Kidney (tissue), 14 donors: Measurements from ENCODE around the gene POLD1. TPM values are rescaled to one million over a fixed set of nuclear protein-coding genes. Genes with fewer than 3 reads are reported as not detected.
A peak's percentile ranks its signal among the peaks of the same experiment; 100 is the strongest.

Source experiments
- DNase-seq, 5 donors: peaks; one replicate each; pipeline ENCODE4 v3.0.0-alpha.2; 2013 to 2020
- FAIRE-seq: peaks from 2 replicates; lab custom pipeline; 2012; peaks lifted over from hg19 to GRCh38; lab: Jason Lieb, UNC
- H3K27ac ChIP-seq, 2 donors: one replicate each; pipeline ENCODE4 v1.7.0; 2013; ENCODE audit warnings: low read depth in 2 of 2, low read length in 2 of 2, inconsistent platforms in 1 of 2
- H3K27me3 ChIP-seq: one replicate; pipeline ENCODE4 v1.7.1; 2013; ENCODE audit warnings: low read length, inconsistent platforms; ENCODE audit not compliant: control insufficient read depth, insufficient read depth
- H3K36me3 ChIP-seq, 3 donors: one replicate each; pipeline versions ENCODE4 v1.7.0 to v1.7.1; 2013; ENCODE audit warnings: low read length in 3 of 3, control low read depth in 1 of 3, inconsistent platforms in 1 of 3; ENCODE audit not compliant: insufficient read depth in 3 of 3, control insufficient read depth in 2 of 3
- H3K4me1 ChIP-seq, 3 donors: one replicate each; pipeline versions ENCODE4 v1.7.0 to v1.7.1; 2013; ENCODE audit warnings: low read length in 3 of 3, inconsistent platforms in 1 of 3, low read depth in 1 of 3; ENCODE audit not compliant: control insufficient read depth in 2 of 3, insufficient read depth in 2 of 3
- H3K4me3 ChIP-seq, 3 donors: one replicate each; pipeline versions ENCODE4 v1.7.0 to v1.8.1; 2013; ENCODE audit warnings: low read length in 3 of 3, control low read depth in 1 of 3, inconsistent platforms in 1 of 3
- H3K9ac ChIP-seq, 3 donors: one replicate each; pipeline versions ENCODE4 v1.7.0 to v1.7.1; 2013; ENCODE audit warnings: low read length in 3 of 3, control low read depth in 1 of 3, inconsistent platforms in 1 of 3
- H3K9me3 ChIP-seq, 3 donors: one replicate each; pipeline versions ENCODE4 v1.7.0 to v1.7.1; 2013; ENCODE audit warnings: low read length in 3 of 3, control low read depth in 1 of 3, inconsistent platforms in 1 of 3; ENCODE audit not compliant: control insufficient read depth in 2 of 3, insufficient read depth in 1 of 3
- intact Hi-C: fragments of 100-400 bp; cut with DNase I; formaldehyde crosslinking; loops from one replicate; pipeline ENCODE4 v1.11.1; 2022
- polyA plus RNA-seq: library from polyadenylated mRNA; stranded (reverse); fragments of 350-450 nt; fragmentation: Illumina TruSeq; extraction: RNeasy Lipid Tissue Mini Kit (QIAGEN cat#74804); gene quantifications from one replicate; pipeline ENCODE4 v1.2.3, GENCODE V29; 2014; ENCODE audit warnings: low read depth, low replicate concordance; ENCODE audit not compliant: insufficient read depth
- total RNA-seq: library from RNA; stranded (reverse); fragmentation: NEBNext Ultra II Directional; extraction: Animal tissue kit (Norgen Biotek cat#: 25700); gene quantifications from one replicate; pipeline ENCODE4 v1.2.1, GENCODE V29; 2021
- TF ChIP-seq, protein P1 (sequence below): IDR thresholded peaks from 3 replicates; pipeline ENCODE4 v1.5.1; 2012; ENCODE audit warnings: mild to moderate bottlenecking, moderate library complexity, borderline replicate concordance; ENCODE audit not compliant: insufficient read depth; ENCODE audit errors: extremely low read depth
- donor health status: control.
- donor health status: control.
- donor health status: control.
- donor health status: control.
- donor health status: control.
- donor health status: DM: yes; HTN: yes; CAD: no.
- donor health status: Normal renal cell carcinoma (clear cell type).

POLD1 gene
- total and polyA plus RNA-seq, 2 donors from 2014 or later = 17.8 to 22.1 TPM

DNA sequence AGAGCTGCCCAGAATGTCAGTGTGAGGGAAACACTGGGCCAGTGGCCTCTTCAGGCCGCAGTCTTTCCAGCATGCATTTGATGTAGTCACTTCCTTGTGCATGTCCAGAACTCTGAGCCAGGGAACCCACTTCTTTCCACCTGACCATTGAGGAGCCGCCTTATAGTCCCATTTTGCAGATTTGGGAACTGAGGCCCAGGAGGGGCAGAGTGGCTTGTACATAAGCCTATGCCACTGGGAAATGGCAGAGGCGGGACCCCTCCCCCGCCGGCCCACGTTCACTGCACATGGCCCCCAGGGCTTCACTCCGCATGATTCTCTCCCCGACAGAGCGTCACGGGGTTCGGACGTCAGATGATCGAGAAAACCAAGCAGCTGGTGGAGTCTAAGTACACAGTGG lies 28.9 kb downstream of the POLD1 start:
- H3K4me1 ChIP-seq = no peaks in the 10 kb centered on the region
- H3K9ac ChIP-seq = no peak overlapping the region
- H3K27me3 ChIP-seq = no peaks in the 10 kb centered on the region
- H3K27ac ChIP-seq = no peak overlapping the region
- H3K9me3 ChIP-seq = no peaks in the 10 kb centered on the region
- FAIRE-seq (no peak), DNase-seq (no peak)
- H3K36me3 ChIP-seq = no peaks in the 10 kb centered on the region
- intact Hi-C loops = no loop called here
- TF ChIP-seq, protein P1, sequence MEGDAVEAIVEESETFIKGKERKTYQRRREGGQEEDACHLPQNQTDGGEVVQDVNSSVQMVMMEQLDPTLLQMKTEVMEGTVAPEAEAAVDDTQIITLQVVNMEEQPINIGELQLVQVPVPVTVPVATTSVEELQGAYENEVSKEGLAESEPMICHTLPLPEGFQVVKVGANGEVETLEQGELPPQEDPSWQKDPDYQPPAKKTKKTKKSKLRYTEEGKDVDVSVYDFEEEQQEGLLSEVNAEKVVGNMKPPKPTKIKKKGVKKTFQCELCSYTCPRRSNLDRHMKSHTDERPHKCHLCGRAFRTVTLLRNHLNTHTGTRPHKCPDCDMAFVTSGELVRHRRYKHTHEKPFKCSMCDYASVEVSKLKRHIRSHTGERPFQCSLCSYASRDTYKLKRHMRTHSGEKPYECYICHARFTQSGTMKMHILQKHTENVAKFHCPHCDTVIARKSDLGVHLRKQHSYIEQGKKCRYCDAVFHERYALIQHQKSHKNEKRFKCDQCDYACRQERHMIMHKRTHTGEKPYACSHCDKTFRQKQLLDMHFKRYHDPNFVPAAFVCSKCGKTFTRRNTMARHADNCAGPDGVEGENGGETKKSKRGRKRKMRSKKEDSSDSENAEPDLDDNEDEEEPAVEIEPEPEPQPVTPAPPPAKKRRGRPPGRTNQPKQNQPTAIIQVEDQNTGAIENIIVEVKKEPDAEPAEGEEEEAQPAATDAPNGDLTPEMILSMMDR = no peak
- H3K4me3 ChIP-seq = no peak overlapping the region

- TF ChIP-seq, protein P1 = no peak
- H3K9ac ChIP-seq = no peak overlapping the region
- DNase-seq (peak in 1 of 5 donors; percentile 39), FAIRE-seq (no peak)
- intact Hi-C loops = no loop called here
- no peaks in the 10 kb centered on the region for H3K4me1 ChIP-seq
- no peak overlapping the region for H3K4me3 ChIP-seq
- no peaks in the 10 kb centered on the region for H3K36me3 ChIP-seq
- no peak overlapping the region for H3K27ac ChIP-seq
- no peaks in the 10 kb centered on the region for H3K9me3 ChIP-seq
- no peaks in the 10 kb centered on the region for H3K27me3 ChIP-seq
Observed at GRCh38 chr19:50413531-50413930, 29.4 kb downstream of the POLD1 start.

- H3K4me1 ChIP-seq = no peaks in the 10 kb centered on the region
- FAIRE-seq (no peak), DNase-seq (peak; percentile 72 to 91 (median 78))
- H3K27me3 ChIP-seq = peaks cover 5% of the 10 kb centered on the region
- no peak overlapping the region for H3K27ac ChIP-seq
- H3K4me3 ChIP-seq = no peak overlapping the region
- intact Hi-C loops = no loop called here
- TF ChIP-seq, protein P1 = peak; percentile 74
- no peak overlapping the region for H3K9ac ChIP-seq
- H3K9me3 ChIP-seq = no peaks in the 10 kb centered on the region
- no peaks in the 10 kb centered on the region for H3K36me3 ChIP-seq
Observed at GRCh38 chr19:50414864-50415660, 30.9 kb downstream of the POLD1 start.
